Measurements from ENCODE around the gene DNAH12. TPM values are rescaled to one million over a fixed set of nuclear protein-coding genes. Genes with fewer than 3 reads are reported as not detected.

DNAH12 gene
- total and polyA plus RNA-seq, 4 donors = 0.05 to 0.08 (median 0.08) TPM; not detected in 1

GRCh38 chr3:57256844-57257243 is 287.3 kb downstream of the DNAH12 start (continued):
- TF ChIP-seq CTCF (IDR thresholded peaks at IDR 0.05; ENCODE audit: low read depth, low read length, missing input control) (no peak), HNF4A (conservative IDR thresholded peaks at IDR 0.05) (no peak), MAX (IDR thresholded peaks at IDR 0.05) (no peak), FOXA2 (IDR thresholded peaks at IDR 0.05) (no peak), TAF1 (conservative IDR thresholded peaks at IDR 0.05) (no peak), FOXA1 (IDR thresholded peaks at IDR 0.05) (no peak)

- H3K36me3 ChIP-seq (ENCODE audit: control insufficient read depth in 4 of 4, insufficient read depth in 3 of 4, low read depth in 1 of 4, low read length in 3 of 4) = peaks cover 9 to 25% (median 22%) of the 10 kb centered on the region in 4 donors
- TF ChIP-seq YY1 (IDR thresholded peaks at IDR 0.05) = no peak
- no peak overlapping the region for H3K27ac ChIP-seq (ENCODE audit: low read depth in 1 of 2, low read length in 2 of 2)
- no peaks in the 10 kb centered on the region for H3K9me3 ChIP-seq (ENCODE audit: control insufficient read depth in 4 of 4, low read length in 3 of 4)
- H3K4me3 ChIP-seq (ENCODE audit: low read depth in 1 of 3, low read length in 3 of 3) = no peak overlapping the region
- H3K27me3 ChIP-seq (ENCODE audit: control insufficient read depth in 4 of 4, insufficient read depth in 4 of 4, low read length in 3 of 4) = no peaks in the 10 kb centered on the region
- WGBS = 97% methylated on average over 1 of the region's 1 CpG
- no peak for DNase-seq (ENCODE audit: low spot score)
- H3K9ac ChIP-seq (ENCODE audit: low read depth in 1 of 2, low read length in 2 of 2) = no peak overlapping the region
- no peaks in the 10 kb centered on the region for H3K4me1 ChIP-seq (ENCODE audit: control insufficient read depth in 4 of 4, insufficient read depth in 4 of 4, low read length in 3 of 4)
Observed at GRCh38 chr3:57252404-57252803, 291.7 kb downstream of the DNAH12 start.

- TF ChIP-seq NR2F2 (IDR thresholded peaks at IDR 0.05) (no peak), HNF4A (conservative IDR thresholded peaks at IDR 0.05) (no peak), RAD21 (IDR thresholded peaks at IDR 0.05) (no peak), ZBTB33 (IDR thresholded peaks at IDR 0.05) (no peak), FOXA2 (IDR thresholded peaks at IDR 0.05) (no peak), CTCF (IDR thresholded peaks at IDR 0.05; ENCODE audit: low read depth, low read length, missing input control) (no peak), JUND (IDR thresholded peaks at IDR 0.05) (no peak), FOXA1 (IDR thresholded peaks at IDR 0.05) (no peak), GABPA (IDR thresholded peaks at IDR 0.05 in 1 of 2, conservative IDR thresholded peaks at IDR 0.05 in 1 of 2) (no peak), MAX (IDR thresholded peaks at IDR 0.05) (no peak), EGR1 (IDR thresholded peaks at IDR 0.05; ENCODE audit: low read depth in 2 of 2) (no peak), TAF1 (conservative IDR thresholded peaks at IDR 0.05) (no peak)
- no peak for DNase-seq (ENCODE audit: low spot score)
- Histone ChIP-seq H3K36me3 (ENCODE audit: control insufficient read depth in 4 of 4, insufficient read depth in 3 of 4, low read depth in 1 of 4, low read length in 3 of 4) (peaks cover 5 to 51% (median 37%) of the 10 kb centered on the region in 4 donors), H3K27ac (ENCODE audit: low read depth in 1 of 2, low read length in 2 of 2) (no peak overlapping the region), H3K4me1 (ENCODE audit: control insufficient read depth in 4 of 4, insufficient read depth in 4 of 4, low read length in 3 of 4) (peaks cover 0 to 2% (median 0%) of the 10 kb centered on the region in 4 donors), H3K9me3 (ENCODE audit: control insufficient read depth in 4 of 4, low read length in 3 of 4) (no peaks in the 10 kb centered on the region), H3K27me3 (ENCODE audit: control insufficient read depth in 4 of 4, insufficient read depth in 4 of 4, low read length in 3 of 4) (no peaks in the 10 kb centered on the region), H3K4me3 (ENCODE audit: low read depth in 1 of 3, low read length in 3 of 3) (no peak overlapping the region), H3K9ac (ENCODE audit: low read depth in 1 of 2, low read length in 2 of 2) (no peak overlapping the region)
- WGBS = 94% methylated on average over 2 of the region's 2 CpGs
Observed at GRCh38 chr3:57244946-57245345, 299.2 kb downstream of the DNAH12 start.

Small RNAs within 50 kb of the gene (small RNA-seq; reads per million reads assigned to genes)
- gene RF00019 (not detected), gene RNU6-108P (not detected), gene RNU6-1181P (not detected), gene RNU6-483P (not detected)

Other genes starting within 250 kb of the DNAH12 start
- 10 to 100 TPM; 13.1 to 17.8 TPM for gene PDE12, start 11.9 kb upstream of the DNAH12 start, total RNA-seq
- gene PDE12, start 11.9 kb upstream of the DNAH12 start, polyA plus RNA-seq = 1 to 10 TPM; 4.8 to 9.9 TPM
- 10 to 100 TPM; 90.0 to 93.2 TPM for gene ARF4, start 53.0 kb upstream of the DNAH12 start, total RNA-seq
- gene ARF4, start 53.0 kb upstream of the DNAH12 start, polyA plus RNA-seq = 100 to 1,000 TPM; 119 to 143 TPM
- gene DENND6A, start 148.7 kb upstream of the DNAH12 start, total RNA-seq = 10 to 100 TPM; 11.6 to 12.2 TPM
- 1 to 10 TPM; 3.1 to 4.5 TPM for gene DENND6A, start 148.7 kb upstream of the DNAH12 start, polyA plus RNA-seq
- gene SLMAP, start 212.0 kb upstream of the DNAH12 start, total RNA-seq = 10 to 100 TPM; 27.3 to 37.8 TPM
- 10 to 100 TPM; 10.2 to 11.5 TPM for gene SLMAP, start 212.0 kb upstream of the DNAH12 start, polyA plus RNA-seq